ENCODE measurements around the gene SLC6A11. TPM values are rescaled to one million over a fixed set of nuclear protein-coding genes. Genes with fewer than 3 reads are reported as not detected.

Gene SLC6A11
- total RNA-seq, 2 experiments from 2014 or later: not detected

GRCh38 chr3:10956531-10956930, 140.5 kb downstream of the SLC6A11 start:
- Histone ChIP-seq H3K9me3 (ENCODE audit: control insufficient read depth in 1 of 2, insufficient read depth in 1 of 2, low read length in 2 of 2) (peaks cover 0 to 7% of the 10 kb centered on the region in 2 experiments), H3K27ac (ENCODE audit: low read depth in 1 of 2, low read length in 2 of 2) (no peak overlapping the region), H3K27me3 (ENCODE audit: control insufficient read depth in 1 of 2, insufficient read depth in 2 of 2, low read length in 2 of 2) (no peaks in the 10 kb centered on the region), H3K4me3 (ENCODE audit: low read length) (no peak overlapping the region), H3K4me1 (ENCODE audit: insufficient read depth, low read length) (no peaks in the 10 kb centered on the region), H3K36me3 (ENCODE audit: insufficient read depth, low read length) (no peaks in the 10 kb centered on the region)
- no peak for TF ChIP-seq CTCF (IDR thresholded peaks at IDR 0.05)
- ChIA-PET POLR2A (no interaction called here), CTCF (no interaction called here)
- Mint-ChIP-seq H3K27ac (no peak overlapping the region), H3K36me3 (ENCODE audit: low read depth) (no peaks in the 10 kb centered on the region), H3K4me1 (ENCODE audit: low read depth) (no peaks in the 10 kb centered on the region), H3K9me3 (no peaks in the 10 kb centered on the region), H3K4me3 (no peak overlapping the region), H3K27me3 (peaks cover 19% of the 10 kb centered on the region)
- no peak for ATAC-seq (ENCODE audit: poor library complexity)
- no peak for DNase-seq
- intact Hi-C loops (cut with DNase I, micrococcal nuclease): no loop called here

GRCh38 chr3:10956986-10957385, 141.0 kb downstream of the SLC6A11 start:
- Mint-ChIP-seq H3K27ac (no peak overlapping the region), H3K27me3 (peaks cover 19% of the 10 kb centered on the region)
- intact Hi-C loops (cut with DNase I, micrococcal nuclease): no loop called here

GRCh38 chr3:10957976-10958749, 142.1 kb downstream of the SLC6A11 start:
- ATAC-seq (ENCODE audit: poor library complexity): no peak

More at GRCh38 chr3:10956986-10957385, 141.0 kb downstream of the SLC6A11 start:
- H3K36me3 Mint-ChIP-seq (ENCODE audit: low read depth): no peaks in the 10 kb centered on the region
- H3K36me3 ChIP-seq (ENCODE audit: insufficient read depth, low read length): no peaks in the 10 kb centered on the region
- peaks cover 0 to 7% of the 10 kb centered on the region in 2 experiments for H3K9me3 ChIP-seq (ENCODE audit: control insufficient read depth in 1 of 2, insufficient read depth in 1 of 2, low read length in 2 of 2)
- H3K9me3 Mint-ChIP-seq: no peaks in the 10 kb centered on the region
- POLR2A ChIA-PET: no interaction called here
- no peak overlapping the region for H3K4me3 Mint-ChIP-seq
- H3K4me1 Mint-ChIP-seq (ENCODE audit: low read depth): no peaks in the 10 kb centered on the region
- H3K4me3 ChIP-seq (ENCODE audit: low read length): no peak overlapping the region
- no peaks in the 10 kb centered on the region for H3K27me3 ChIP-seq (ENCODE audit: control insufficient read depth in 1 of 2, insufficient read depth in 2 of 2, low read length in 2 of 2)
- no peak for TF ChIP-seq CTCF (IDR thresholded peaks at IDR 0.05)
- CTCF ChIA-PET: no interaction called here
- no peak for ATAC-seq (ENCODE audit: poor library complexity)
- H3K27ac ChIP-seq (ENCODE audit: low read depth in 1 of 2, low read length in 2 of 2): no peak overlapping the region
- no peaks in the 10 kb centered on the region for H3K4me1 ChIP-seq (ENCODE audit: insufficient read depth, low read length)
- no peak for DNase-seq

More at GRCh38 chr3:10957976-10958749, 142.1 kb downstream of the SLC6A11 start:
- POLR2A ChIA-PET: no interaction called here
- no peak overlapping the region for H3K4me3 ChIP-seq (ENCODE audit: low read length)
- DNase-seq: no peak
- Mint-ChIP-seq H3K27me3 (peaks cover 24% of the 10 kb centered on the region), H3K27ac (no peak overlapping the region), H3K36me3 (ENCODE audit: low read depth) (no peaks in the 10 kb centered on the region), H3K4me1 (ENCODE audit: low read depth) (no peaks in the 10 kb centered on the region), H3K4me3 (no peak overlapping the region), H3K9me3 (no peaks in the 10 kb centered on the region)
- H3K4me1 ChIP-seq (ENCODE audit: insufficient read depth, low read length): no peaks in the 10 kb centered on the region
- CTCF ChIA-PET: no interaction called here
- intact Hi-C loops (cut with DNase I, micrococcal nuclease): no loop called here
- no peak overlapping the region for H3K27ac ChIP-seq (ENCODE audit: low read depth in 1 of 2, low read length in 2 of 2)
- no peak for TF ChIP-seq CTCF (IDR thresholded peaks at IDR 0.05)
- H3K27me3 ChIP-seq (ENCODE audit: control insufficient read depth in 1 of 2, insufficient read depth in 2 of 2, low read length in 2 of 2): no peaks in the 10 kb centered on the region
- H3K36me3 ChIP-seq (ENCODE audit: insufficient read depth, low read length): no peaks in the 10 kb centered on the region
- peaks cover 0 to 7% of the 10 kb centered on the region in 2 experiments for H3K9me3 ChIP-seq (ENCODE audit: control insufficient read depth in 1 of 2, insufficient read depth in 1 of 2, low read length in 2 of 2)

Data from CD4-positive, alpha-beta T cell (primary cell).